GM10266 (cell line): ENCODE measurements around the gene MND1.

Source experiments
- DNase-seq: peaks from one replicate; pipeline ENCODE4 v3.0.0; 2012; ENCODE audit errors: extremely low spot score
- TF ChIP-seq, protein P1 (sequence below): IDR thresholded peaks from 2 replicates; pipeline ENCODE4 v1.5.1; 2012; ENCODE audit warnings: mild to moderate bottlenecking, low read depth; ENCODE audit not compliant: control insufficient read depth, insufficient read depth; ENCODE audit errors: missing control alignments

MND1 gene

DNA sequence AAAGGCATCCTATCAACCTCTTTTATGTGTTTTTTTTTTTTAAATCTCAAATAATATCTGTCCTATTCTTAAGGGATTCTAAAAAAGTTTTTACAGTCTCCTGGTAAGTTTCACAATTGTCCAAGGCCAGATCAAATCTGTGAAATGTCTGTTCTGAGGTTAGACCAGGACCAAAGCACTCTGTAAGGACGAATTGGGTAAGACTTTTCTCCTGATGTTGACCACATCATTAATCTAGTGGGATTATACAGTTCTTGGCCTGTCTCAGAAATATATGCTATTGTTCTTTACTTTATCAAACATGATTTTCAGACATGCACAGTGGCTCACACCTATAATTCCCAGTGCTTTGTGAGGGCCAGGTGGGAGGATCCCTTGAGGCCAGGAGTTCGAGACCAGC, 75.9 kb downstream of the MND1 start:
- no peak for DNase-seq
- TF ChIP-seq, protein P1, sequence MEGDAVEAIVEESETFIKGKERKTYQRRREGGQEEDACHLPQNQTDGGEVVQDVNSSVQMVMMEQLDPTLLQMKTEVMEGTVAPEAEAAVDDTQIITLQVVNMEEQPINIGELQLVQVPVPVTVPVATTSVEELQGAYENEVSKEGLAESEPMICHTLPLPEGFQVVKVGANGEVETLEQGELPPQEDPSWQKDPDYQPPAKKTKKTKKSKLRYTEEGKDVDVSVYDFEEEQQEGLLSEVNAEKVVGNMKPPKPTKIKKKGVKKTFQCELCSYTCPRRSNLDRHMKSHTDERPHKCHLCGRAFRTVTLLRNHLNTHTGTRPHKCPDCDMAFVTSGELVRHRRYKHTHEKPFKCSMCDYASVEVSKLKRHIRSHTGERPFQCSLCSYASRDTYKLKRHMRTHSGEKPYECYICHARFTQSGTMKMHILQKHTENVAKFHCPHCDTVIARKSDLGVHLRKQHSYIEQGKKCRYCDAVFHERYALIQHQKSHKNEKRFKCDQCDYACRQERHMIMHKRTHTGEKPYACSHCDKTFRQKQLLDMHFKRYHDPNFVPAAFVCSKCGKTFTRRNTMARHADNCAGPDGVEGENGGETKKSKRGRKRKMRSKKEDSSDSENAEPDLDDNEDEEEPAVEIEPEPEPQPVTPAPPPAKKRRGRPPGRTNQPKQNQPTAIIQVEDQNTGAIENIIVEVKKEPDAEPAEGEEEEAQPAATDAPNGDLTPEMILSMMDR, result no peak

- peak; percentile 32 for DNase-seq
- TF ChIP-seq, protein P1, result no peak
Measured at GRCh38 chr4:153421941-153422340, 77.5 kb downstream of the MND1 start.

DNA sequence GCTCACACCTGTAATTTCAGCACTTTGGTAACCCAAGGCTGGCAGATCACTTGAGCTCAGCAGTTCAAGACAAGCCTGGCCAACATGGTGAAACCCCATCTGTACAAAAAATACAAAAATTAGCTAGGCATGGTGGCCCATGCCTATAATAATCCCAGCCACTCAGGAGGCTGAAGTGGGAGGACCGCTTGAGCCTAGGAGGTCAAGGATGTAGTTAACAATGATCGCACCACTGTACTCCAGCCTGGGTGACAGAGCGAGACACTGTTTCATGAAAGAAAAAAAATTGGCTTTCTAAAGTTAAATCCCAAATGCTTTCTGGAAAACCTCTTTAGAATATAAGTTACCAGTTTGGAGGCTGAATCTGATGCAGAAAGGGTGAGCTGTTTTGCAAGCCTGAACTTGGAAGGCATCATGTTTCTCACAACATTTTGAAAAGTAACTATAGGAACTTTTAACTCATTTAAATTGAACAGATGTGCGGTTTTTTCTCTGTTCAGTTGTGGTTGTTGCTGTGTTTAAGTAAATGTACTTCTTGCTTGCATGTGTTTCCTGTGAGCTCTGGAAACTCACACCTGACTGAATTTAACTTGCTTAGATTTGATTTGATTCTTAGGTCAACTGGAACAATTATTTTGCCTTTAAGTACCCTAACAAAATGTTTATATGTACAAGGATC, 81.9 kb downstream of the MND1 start:
- DNase-seq, result peak; percentile 23
- TF ChIP-seq, protein P1, result no peak

DNA sequence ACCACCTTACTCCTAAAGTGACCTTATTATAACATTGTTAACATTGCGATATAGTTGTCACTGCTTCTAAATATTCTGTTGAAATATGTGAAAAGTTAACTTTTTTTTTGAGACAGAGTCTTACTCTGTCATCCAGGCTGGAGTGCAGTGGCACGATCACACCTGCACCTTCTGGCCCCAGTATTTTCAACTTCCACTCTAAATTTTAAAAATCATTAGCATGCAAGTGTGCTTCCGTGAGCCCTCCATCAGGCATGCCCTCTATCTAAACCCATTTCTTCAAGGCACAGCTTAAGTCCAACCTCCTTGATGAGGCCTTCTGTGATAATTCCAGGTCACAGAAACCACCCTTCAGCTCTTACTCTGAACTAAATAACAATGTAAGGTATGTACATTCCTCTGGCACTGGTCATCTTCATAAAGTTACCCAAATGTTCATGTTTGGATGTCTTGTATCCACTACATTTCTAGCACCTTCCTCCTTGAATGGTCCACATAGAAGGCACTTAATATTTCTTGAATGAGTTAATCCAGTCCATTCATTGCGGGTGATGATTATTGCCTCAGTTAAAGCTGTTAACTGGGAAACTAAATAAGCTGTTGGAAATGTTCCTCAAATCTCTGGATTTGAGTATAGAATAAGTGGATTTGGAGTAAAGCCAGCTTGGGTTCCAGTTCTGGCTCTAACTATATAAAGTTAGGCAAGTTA, 83.0 kb downstream of the MND1 start:
- TF ChIP-seq, protein P1, result no peak
- DNase-seq, result no peak

GRCh38 chr4:153428941-153429475, 84.5 kb downstream of the MND1 start:
- TF ChIP-seq, protein P1, result no peak
- no peak for DNase-seq

GRCh38 chr4:153432965-153433753, 88.7 kb downstream of the MND1 start:
- peak; percentile 77 for DNase-seq
- TF ChIP-seq, protein P1, result peak; percentile 82
